RPMI7951 (cell line): ENCODE measurements around the gene SGO2. TPM values are rescaled to one million over a fixed set of nuclear protein-coding genes. Genes with fewer than 3 reads are reported as not detected.
"Not testable (repeated sequence)": the region's sequence is repeated elsewhere in the genome, so short reads cannot be mapped to it uniquely, and the experiment has no call there.

Source experiments
- DNase-seq: peaks from one replicate; pipeline ENCODE4 v3.0.0-alpha.2; 2012; ENCODE audit warnings: low read depth
- total RNA-seq: library from RNA; depleted of rRNA; stranded (reverse); fragments of >200 nt; shearing (Covaris generic); gene quantifications from 2 replicates; pipeline ENCODE4 v1.2.3, GENCODE V29; 2014

The SGO2 gene
- total RNA-seq, 1 experiment from 2014 or later = 54.7 TPM

- no peak for DNase-seq
These were observed 69.9 kb downstream of the SGO2 start for GRCh38 chr2:200595913-200596312.

GRCh38 chr2:200596774-200597570 is 71.0 kb downstream of the SGO2 start:
- no peak for DNase-seq

DNA sequence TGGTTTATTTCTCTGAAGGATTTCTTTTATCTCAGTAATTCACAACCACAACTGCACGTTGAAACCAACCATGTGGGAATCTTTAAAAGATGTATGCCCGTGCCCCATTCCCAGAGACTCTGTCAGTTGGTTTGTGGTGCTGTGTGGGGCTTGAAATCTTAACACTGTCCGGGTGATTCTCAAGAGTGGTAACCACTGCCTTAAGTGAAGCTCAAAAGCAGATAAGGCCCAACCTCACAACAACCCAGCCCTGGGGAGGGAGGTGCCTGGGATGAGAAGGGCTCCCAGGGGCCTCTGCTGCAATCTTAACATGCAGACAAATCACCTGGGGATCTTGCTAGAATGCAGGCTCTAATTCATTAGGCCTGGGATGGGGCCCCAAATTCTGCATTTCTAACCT is 73.2 kb downstream of the SGO2 start:
- DNase-seq = no peak

DNA sequence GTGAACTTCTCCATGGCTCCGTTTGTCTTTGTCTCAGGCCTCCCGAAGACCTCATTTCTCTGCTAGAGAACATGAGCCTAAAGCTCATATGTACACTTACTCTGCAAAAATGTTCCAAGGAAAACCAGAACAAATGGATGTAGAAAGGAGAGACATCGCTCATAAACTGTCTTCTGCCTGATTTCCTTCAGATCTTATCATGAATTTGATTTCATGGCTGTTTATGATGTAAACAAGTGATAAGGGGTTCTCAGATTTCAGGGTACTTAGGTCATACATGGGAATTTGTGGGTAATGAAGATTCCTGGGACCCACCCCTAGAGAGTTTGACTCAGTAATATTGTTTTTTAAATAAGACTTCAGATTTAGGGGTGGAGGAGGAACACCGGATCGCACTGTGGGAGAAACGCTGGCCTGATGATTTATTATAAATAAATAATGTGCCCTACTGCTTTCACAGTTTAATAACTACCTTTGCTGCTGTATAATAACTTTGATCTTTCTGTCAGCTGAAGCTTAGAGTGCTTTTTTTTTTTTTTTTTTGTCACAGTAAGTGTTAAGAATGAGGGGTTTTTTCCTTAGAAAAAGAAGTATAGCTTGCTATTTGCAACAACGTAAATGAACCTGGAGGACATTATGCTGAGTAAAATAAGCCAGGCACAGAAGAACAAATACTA is 74.7 kb downstream of the SGO2 start:
- DNase-seq = peak; percentile 59

DNA sequence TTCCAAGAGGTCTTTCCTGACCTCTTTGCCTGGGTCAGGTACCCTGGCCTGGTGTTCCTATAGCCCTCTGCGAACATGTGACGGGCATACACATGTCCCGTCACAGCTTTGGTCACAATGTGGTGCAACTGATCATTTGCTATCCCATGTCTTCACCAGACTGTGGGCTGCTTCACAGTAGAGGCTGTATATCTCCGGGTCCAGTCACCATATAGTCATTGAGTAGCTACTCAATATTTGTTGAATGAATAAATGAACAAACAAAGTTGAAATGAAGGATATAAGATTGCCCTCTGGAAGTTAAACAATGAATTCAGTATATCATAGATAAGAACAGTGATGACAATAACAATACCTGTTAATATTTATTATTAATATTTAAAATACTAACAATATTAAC is 76.6 kb downstream of the SGO2 start:
- no peak for DNase-seq

- peak; percentile 56 for DNase-seq
These were observed 78.0 kb downstream of the SGO2 start for GRCh38 chr2:200603972-200604371.

DNA sequence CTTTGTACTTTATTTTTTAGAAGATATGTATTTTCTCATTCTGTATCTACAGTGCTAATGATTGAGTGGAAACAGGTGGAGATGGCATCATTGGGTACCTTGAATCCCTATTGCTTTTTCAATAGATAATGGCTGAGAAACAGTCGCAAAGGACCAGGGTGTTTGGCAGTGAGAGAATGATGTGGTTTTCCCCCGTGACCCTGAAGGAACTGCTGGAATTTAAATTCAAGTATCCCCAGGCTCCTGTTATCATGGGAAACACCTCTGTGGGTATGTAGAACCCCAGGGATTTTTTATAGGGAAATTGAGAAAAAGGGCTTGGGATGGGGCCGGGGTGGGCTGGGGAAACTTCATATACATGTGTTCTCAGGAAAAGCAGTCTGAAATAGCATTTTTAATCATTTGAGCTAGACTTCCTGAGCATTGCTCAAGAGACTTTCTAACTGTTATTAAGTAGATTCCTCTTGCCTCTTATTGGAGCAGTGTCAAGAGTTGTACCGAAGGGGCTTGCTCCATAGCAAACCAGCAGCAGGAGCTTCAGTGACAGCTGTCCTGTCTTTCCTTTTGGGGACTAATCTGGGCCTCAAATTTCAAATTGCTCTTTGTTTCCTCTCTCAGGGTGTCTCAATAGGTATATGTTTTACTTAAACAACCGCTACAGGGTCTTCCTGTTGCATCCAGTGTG is 78.7 kb downstream of the SGO2 start:
- DNase-seq = no peak

GRCh38 chr2:200608341-200609027 is 82.5 kb downstream of the SGO2 start:
- DNase-seq = no peak

DNA sequence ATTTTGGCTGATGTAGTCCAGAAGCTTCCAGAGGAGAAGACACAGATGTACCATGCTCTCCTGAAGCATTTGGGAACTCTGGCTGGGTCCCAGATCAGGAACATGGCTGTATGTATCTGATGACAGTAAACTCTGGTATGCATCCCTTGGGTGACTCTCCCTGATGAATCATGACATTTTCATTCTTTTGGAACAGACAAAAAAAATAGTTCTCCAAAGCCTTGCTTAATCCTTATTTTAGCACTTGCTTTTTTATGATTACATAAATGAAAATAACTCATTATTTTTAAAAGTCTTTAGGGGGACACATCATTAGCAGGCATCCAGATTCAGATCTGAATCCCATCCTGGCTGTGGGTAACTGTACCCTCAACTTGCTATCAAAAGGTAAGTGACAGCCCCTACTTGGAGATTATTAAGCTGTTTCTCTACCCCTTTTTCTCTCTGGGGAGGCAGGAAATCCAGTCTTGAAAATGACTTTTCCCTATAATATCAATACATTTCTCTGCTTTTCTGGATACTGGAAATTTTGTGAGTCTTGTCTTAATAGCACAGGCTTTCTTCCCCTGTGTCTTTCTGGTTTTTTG is 83.1 kb downstream of the SGO2 start:
- peak; percentile 88 for DNase-seq

DNA sequence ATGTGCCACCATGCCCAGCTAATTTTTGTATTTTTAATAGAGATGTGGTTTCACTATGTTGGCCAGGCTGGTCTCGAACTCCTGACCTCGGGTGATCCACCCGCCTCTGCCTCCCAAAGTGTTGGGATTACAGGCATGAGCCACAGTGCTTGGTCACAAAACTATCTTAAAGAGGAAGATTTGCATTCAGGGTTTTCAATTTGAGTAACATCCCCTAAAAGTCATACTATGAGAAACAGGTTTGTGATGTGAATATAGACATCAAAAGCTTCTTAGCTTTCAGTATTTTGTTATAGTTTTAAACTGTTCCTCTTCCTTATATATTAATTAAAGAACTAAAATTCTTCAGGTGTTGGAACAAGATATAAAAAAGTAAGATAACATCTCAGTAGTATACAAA is 84.2 kb downstream of the SGO2 start:
- DNase-seq = not testable (repeated sequence)

GRCh38 chr2:200613692-200614091 is 87.7 kb downstream of the SGO2 start:
- peak; percentile 80 for DNase-seq

GRCh38 chr2:200614249-200614648 is 88.2 kb downstream of the SGO2 start:
- no peak for DNase-seq

- DNase-seq = peak; percentile 93
These were observed 89.2 kb downstream of the SGO2 start for GRCh38 chr2:200615247-200615646.

GRCh38 chr2:200616193-200616592 is 90.2 kb downstream of the SGO2 start:
- DNase-seq = peak; percentile 88

GRCh38 chr2:200616656-200617055 is 90.6 kb downstream of the SGO2 start:
- no peak for DNase-seq

GRCh38 chr2:200617156-200618053 is 91.4 kb downstream of the SGO2 start:
- DNase-seq = no peak

DNA sequence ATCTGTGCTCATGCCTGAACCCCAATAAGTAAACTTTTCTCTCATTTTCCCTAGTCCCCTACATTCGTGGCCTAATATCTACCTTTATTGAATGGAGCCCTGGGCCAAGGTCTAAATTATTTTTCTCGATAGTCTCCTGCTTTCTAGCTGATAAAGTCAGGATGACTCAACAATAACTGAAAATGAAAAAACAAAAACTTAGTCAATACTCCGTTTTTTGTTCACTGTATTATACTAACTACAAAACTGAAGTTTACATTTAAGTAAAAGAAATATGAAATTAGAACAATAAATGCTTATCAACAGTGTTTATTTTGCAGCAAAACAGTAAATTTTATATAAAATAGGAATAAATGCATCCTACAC is 92.0 kb downstream of the SGO2 start:
- no peak for DNase-seq

DNA sequence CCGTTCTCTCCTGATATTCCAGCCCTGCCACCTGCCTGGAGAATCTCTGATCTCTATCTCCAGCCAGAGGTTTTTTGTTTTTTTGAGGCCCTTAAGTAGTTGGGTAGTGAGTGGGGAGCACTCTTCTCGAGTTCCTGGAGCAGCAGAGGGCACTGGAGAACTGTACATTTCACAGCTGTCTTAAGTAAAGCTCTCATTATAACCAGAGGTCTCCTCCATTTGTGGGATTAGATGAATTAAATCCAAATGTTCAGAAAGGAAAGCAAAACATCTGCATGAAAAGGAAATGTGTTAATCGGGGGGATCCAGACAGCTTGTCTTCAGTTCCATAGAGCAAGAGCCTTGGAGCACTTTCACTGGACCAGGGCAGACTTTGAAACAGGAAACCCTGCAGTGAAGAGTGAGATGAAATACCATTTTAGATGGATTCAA is 92.6 kb downstream of the SGO2 start:
- peak; percentile 67 for DNase-seq

DNA sequence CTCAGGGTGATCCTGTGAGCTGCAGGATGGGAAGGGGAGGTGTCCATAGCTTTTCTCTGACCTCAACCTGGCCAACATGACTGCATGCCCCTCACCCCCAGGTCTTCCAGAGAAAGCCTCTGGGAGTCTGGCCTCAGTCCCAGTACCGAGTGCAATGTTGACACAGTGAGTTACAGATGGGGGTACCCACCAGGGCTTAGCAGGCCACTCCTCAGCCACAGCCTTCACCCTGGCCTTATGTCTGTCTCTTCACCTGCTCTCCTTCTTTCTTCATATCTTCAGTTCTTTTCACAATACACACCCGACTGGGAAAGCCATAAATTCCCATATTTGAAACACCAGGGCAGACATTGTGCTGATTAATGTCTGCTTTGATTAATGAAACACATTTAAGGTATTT is 93.3 kb downstream of the SGO2 start:
- DNase-seq = no peak

GRCh38 chr2:200620606-200621390 is 94.8 kb downstream of the SGO2 start:
- no peak for DNase-seq
